H9 (cell line): ENCODE results near the gene NCF2. TPM values are rescaled to one million over a fixed set of nuclear protein-coding genes. Genes with fewer than 3 reads are reported as not detected.

Experiments used
- DNase-seq: peaks from one replicate; pipeline ENCODE4 v3.0.0-alpha.2; 2017
- H2AFZ ChIP-seq: one replicate; pipeline ENCODE4 v1.6.1; 2013; ENCODE audit warnings: mild to moderate bottlenecking, low read length, control low read depth, moderate library complexity
- H2AK5ac ChIP-seq: 2 replicates; pipeline ENCODE4 v1.6.1; 2013; ENCODE audit warnings: low read length, control low read depth, mixed read lengths; ENCODE audit not compliant: insufficient read length
- H2BK120ac ChIP-seq: one replicate; pipeline ENCODE4 v1.6.1; 2013; ENCODE audit warnings: low read depth, mild to moderate bottlenecking, low read length, control low read depth, inconsistent platforms; ENCODE audit not compliant: poor library complexity, severe bottlenecking
- H2BK12ac ChIP-seq: 2 replicates; pipeline ENCODE4 v1.6.1; 2013; ENCODE audit warnings: low read length, control low read depth, mixed read lengths, low read depth; ENCODE audit not compliant: insufficient read length
- H2BK15ac ChIP-seq: 2 replicates; pipeline ENCODE4 v1.6.1; 2013; ENCODE audit warnings: low read depth, low read length, control low read depth
- H2BK20ac ChIP-seq: one replicate; pipeline ENCODE4 v1.6.1; 2013; ENCODE audit warnings: low read depth, mild to moderate bottlenecking, low read length, control low read depth, inconsistent platforms; ENCODE audit not compliant: poor library complexity, severe bottlenecking
- H2BK5ac ChIP-seq: 2 replicates; pipeline ENCODE4 v1.6.1; 2013; ENCODE audit warnings: low read length, control low read depth, mixed read lengths; ENCODE audit not compliant: insufficient read length
- H3K14ac ChIP-seq: 2 replicates; pipeline ENCODE4 v1.6.1; 2013; ENCODE audit warnings: low read length, control low read depth; ENCODE audit not compliant: insufficient read depth
- H3K18ac ChIP-seq: 2 replicates; pipeline ENCODE4 v1.6.1; 2013; ENCODE audit warnings: low read depth, mild to moderate bottlenecking, mixed read lengths, low read length, control low read depth; ENCODE audit not compliant: insufficient read length
- H3K23ac ChIP-seq: 2 replicates; pipeline ENCODE4 v1.6.1; 2013; ENCODE audit warnings: low read length, control low read depth, mixed read lengths, low read depth; ENCODE audit not compliant: insufficient read length
- H3K23me2 ChIP-seq: 2 replicates; pipeline ENCODE4 v1.6.1; 2013; ENCODE audit warnings: low read depth, mild to moderate bottlenecking, mixed read lengths, low read length, control low read depth; ENCODE audit not compliant: insufficient read length, poor library complexity, severe bottlenecking
- H3K27ac ChIP-seq: 2 replicates; pipeline ENCODE4 v1.5.1; 2013; ENCODE audit warnings: low read length, control low read depth, mixed read lengths, low read depth; ENCODE audit not compliant: insufficient read length
- H3K27me3 ChIP-seq: 2 replicates; pipeline ENCODE4 v1.6.1; 2013; ENCODE audit warnings: low read length, control low read depth, inconsistent platforms; ENCODE audit not compliant: insufficient read depth
- H3K4ac ChIP-seq: 2 replicates; pipeline ENCODE4 v1.6.1; 2013; ENCODE audit warnings: low read depth, mild to moderate bottlenecking, control low read depth, inconsistent platforms, low read length, moderate library complexity
- H3K4me1 ChIP-seq: 2 replicates; pipeline ENCODE4 v1.6.1; 2013; ENCODE audit warnings: low read length, control low read depth, inconsistent platforms; ENCODE audit not compliant: insufficient read depth
- H3K4me2 ChIP-seq: 2 replicates; pipeline ENCODE4 v1.6.1; 2013; ENCODE audit warnings: low read length, control low read depth, mixed read lengths; ENCODE audit not compliant: insufficient read length, insufficient read depth
- H3K56ac ChIP-seq: 2 replicates; pipeline ENCODE4 v1.6.1; 2013; ENCODE audit warnings: low read depth, mild to moderate bottlenecking, mixed read lengths, low read length, control low read depth; ENCODE audit not compliant: insufficient read length
- H3K79me1 ChIP-seq: 2 replicates; pipeline ENCODE4 v1.6.1; 2013; ENCODE audit warnings: low read depth, mild to moderate bottlenecking, moderate library complexity, low read length, control low read depth, inconsistent platforms; ENCODE audit not compliant: insufficient read depth, poor library complexity, severe bottlenecking
- H3K79me2 ChIP-seq: 2 replicates; pipeline ENCODE4 v1.6.1; 2013; ENCODE audit warnings: low read length, control low read depth, inconsistent platforms; ENCODE audit not compliant: insufficient read depth
- H3K9ac ChIP-seq: 2 replicates; pipeline ENCODE4 v1.6.1; 2013; ENCODE audit warnings: low read length, control low read depth, mixed read lengths; ENCODE audit not compliant: insufficient read length; ENCODE audit errors: extremely low read depth
- H3K9me3 ChIP-seq: one replicate; pipeline ENCODE4 v1.6.1; 2013; ENCODE audit warnings: low read depth, low read length, inconsistent platforms; ENCODE audit not compliant: control insufficient read depth
- H3T11ph ChIP-seq: one replicate; pipeline ENCODE4 v1.6.1; 2013; ENCODE audit warnings: mild to moderate bottlenecking, low read length, control low read depth, inconsistent platforms
- H4K20me1 ChIP-seq: one replicate; pipeline ENCODE4 v1.6.1; 2013; ENCODE audit not compliant: control insufficient read depth, insufficient read length, insufficient read depth
- H4K5ac ChIP-seq: 2 replicates; pipeline ENCODE4 v1.6.1; 2013; ENCODE audit warnings: low read depth, mild to moderate bottlenecking, mixed read lengths, low read length, control low read depth; ENCODE audit not compliant: insufficient read length
- H4K8ac ChIP-seq: replicated peaks from 2 replicates; pipeline ENCODE4 v1.6.1; 2013; ENCODE audit warnings: low read length, control low read depth, mixed read lengths, low read depth; ENCODE audit not compliant: insufficient read length
- H4K91ac ChIP-seq: 2 replicates; pipeline ENCODE4 v1.6.1; 2013; ENCODE audit warnings: low read depth, mild to moderate bottlenecking, moderate library complexity, mixed read lengths, low read length, control low read depth; ENCODE audit not compliant: insufficient read length
- H3K27ac Mint-ChIP-seq, 3 experiments: 2 replicates in 2 of 3; 3 replicates in 1 of 3; pipeline ENCODE4 v1.8.0; 2020 to 2021; ENCODE audit warnings: mixed read lengths in 3 of 3, mild to moderate bottlenecking in 1 of 3, moderate library complexity in 1 of 3
- H3K27me3 Mint-ChIP-seq: 2 replicates; pipeline ENCODE4 v1.8.0; 2021; ENCODE audit warnings: low read depth, mild to moderate bottlenecking, moderate library complexity, mixed read lengths
- H3K36me3 Mint-ChIP-seq, 3 experiments: 2 replicates in 2 of 3; 3 replicates in 1 of 3; pipeline ENCODE4 v1.8.0; 2020 to 2021; ENCODE audit warnings: low read depth in 3 of 3, mixed read lengths in 3 of 3; ENCODE audit not compliant: insufficient read depth in 1 of 3
- H3K4me1 Mint-ChIP-seq, 2 experiments: 2 replicates each; pipeline ENCODE4 v1.8.0; 2020; ENCODE audit warnings: mixed read lengths in 2 of 2
- H3K4me3 Mint-ChIP-seq, 2 experiments: 2 replicates in 1 of 2; 3 replicates in 1 of 2; pipeline ENCODE4 v1.8.0; 2020 to 2021; ENCODE audit warnings: mild to moderate bottlenecking in 2 of 2, mixed read lengths in 2 of 2, moderate library complexity in 1 of 2
- H3K9me3 Mint-ChIP-seq, 2 experiments: 2 replicates in 1 of 2; 3 replicates in 1 of 2; pipeline ENCODE4 v1.8.0; 2020; ENCODE audit warnings: mild to moderate bottlenecking in 2 of 2, mixed read lengths in 2 of 2, moderate library complexity in 1 of 2
- CTCF ChIP-seq: fragments of 200-600 bp; sonication (generic); conservative IDR thresholded peaks from 3 replicates; pipeline ENCODE4 v1.8.0; 2021; ENCODE audit warnings: antibody characterized with exemption, mild to moderate bottlenecking
- WGBS: extraction: QIAGEN DNeasy Blood & Tissue Kit; methylation state at CpG from one replicate; pipeline ENCODE4 v1.1.7; 2013; ENCODE audit warnings: missing lambda C conversion rate, low lambda C conversion rate, mixed read lengths; ENCODE audit not compliant: insufficient read length; ENCODE audit errors: extremely low coverage; 5-methylcytosine and 5-hydroxymethylcytosine counted together
- total RNA-seq: library from RNA; stranded (reverse); gene quantifications from 2 replicates; pipeline ENCODE4 v1.2.1, GENCODE V29; 2021

Gene NCF2
- total RNA-seq, 1 experiment from 2014 or later = not detected

GRCh38 chr1:183537405-183537804 lies 52.9 kb downstream of the NCF2 start:
- TF ChIP-seq CTCF = no peak
- Histone ChIP-seq H3K4me1 (no peaks in the 10 kb centered on the region), H2BK20ac (no peak overlapping the region)

More at GRCh38 chr1:183537405-183537804, 52.9 kb downstream of the NCF2 start:
- Histone ChIP-seq H3K27me3 (no peaks in the 10 kb centered on the region), H2BK12ac (no peak overlapping the region), H3K79me1 (no peaks in the 10 kb centered on the region), H2AK5ac (no peak overlapping the region), H4K20me1 (no peaks in the 10 kb centered on the region), H4K91ac (no peak overlapping the region), H2BK15ac (no peak overlapping the region), H3K79me2 (no peaks in the 10 kb centered on the region), H4K5ac (no peak overlapping the region), H4K8ac (no peak overlapping the region), H3K4ac (no peak overlapping the region), H3T11ph (no peak overlapping the region), H3K23me2 (no peaks in the 10 kb centered on the region), H3K9me3 (no peaks in the 10 kb centered on the region), H3K18ac (no peak overlapping the region), H3K9ac (no peak overlapping the region), H2AFZ (no peak overlapping the region), H3K56ac (no peak overlapping the region), H3K27ac (no peak overlapping the region), H3K23ac (no peak overlapping the region), H2BK5ac (no peak overlapping the region), H2BK120ac (no peak overlapping the region), H3K4me2 (no peak overlapping the region), H3K14ac (no peak overlapping the region)
- H3K36me3 Mint-ChIP-seq = peaks cover 12 to 77% (median 71%) of the 10 kb centered on the region in 3 experiments; a peak in 6 of 7 replicates
- H3K4me1 Mint-ChIP-seq = no peaks in the 10 kb centered on the region
- H3K9me3 Mint-ChIP-seq = no peaks in the 10 kb centered on the region
- DNase-seq = no peak
- no CpG with 5 or more reads among the region's 4 CpGs for WGBS
- no peaks in the 10 kb centered on the region for H3K27me3 Mint-ChIP-seq
- no peak overlapping the region for H3K4me3 Mint-ChIP-seq
- no peak overlapping the region for H3K27ac Mint-ChIP-seq
